Right cardiac atrium (tissue), 5 donors: ENCODE data around the gene CPM. TPM values are rescaled to one million over a fixed set of nuclear protein-coding genes. Genes with fewer than 3 reads are reported as not detected.

Experiments used
- ATAC-seq, 2 donors: fragments of 200-7000 bp; cut with Tn5 transposase; one replicate each; pipeline versions ENCODE4 v1.8.0 to v1.9.1; 2020; ENCODE audit warnings: moderate library complexity in 2 of 2, mild to moderate bottlenecking in 1 of 2
- DNase-seq, 3 donors: peaks; one replicate each; pipeline ENCODE4 v3.0.0-alpha.2; 2020
- H3K27ac ChIP-seq: one replicate; pipeline ENCODE4 v1.5.1; 2013; ENCODE audit warnings: mild to moderate bottlenecking, low read length, control low read depth, moderate library complexity
- H3K27me3 ChIP-seq: one replicate; pipeline ENCODE4 v1.6.1; 2013; ENCODE audit not compliant: control insufficient read depth, insufficient read depth
- H3K4me1 ChIP-seq: one replicate; pipeline ENCODE4 v1.6.1; 2013; ENCODE audit warnings: low read length; ENCODE audit not compliant: control insufficient read depth, insufficient read depth
- H3K4me3 ChIP-seq: one replicate; pipeline ENCODE4 v1.5.1; 2013; ENCODE audit warnings: low read length, control low read depth
- H3K9me3 ChIP-seq: one replicate; pipeline ENCODE4 v1.6.1; 2013; ENCODE audit warnings: low read length; ENCODE audit not compliant: control insufficient read depth
- WGBS: extraction: QIAGEN DNeasy Blood & Tissue Kit; methylation state at CpG from one replicate; pipeline ENCODE4 v1.1.7; 2013; 5-methylcytosine and 5-hydroxymethylcytosine counted together
- intact Hi-C, 4 donors: fragments of 100-400 bp; cut with DNase I; formaldehyde crosslinking; loops; one replicate each; pipeline versions ENCODE4 v1.11.0 to v1.14.0; 2022 to 2023
- long read RNA-seq, 4 donors: library from polyadenylated mRNA; unstranded; transcript quantifications; one replicate each; pipeline ENCODE4 v2.0.0, GENCODE V29; 2020 to 2021
- polyA plus RNA-seq: library from polyadenylated mRNA; stranded (reverse); fragments of 200-250 nt; gene quantifications from one replicate; pipeline ENCODE4 v1.2.3, GENCODE V29; 2013
- total RNA-seq, 4 donors: library from RNA; stranded (reverse); fragmentation: NEBNext Ultra II Directional; extraction: Animal tissue kit (Norgen Biotek cat#: 25700); gene quantifications; one replicate each; pipeline ENCODE4 v1.2.1, GENCODE V29; 2021
- donor health status: healthy with polysubstance abuse.
- donor health status: DM: no; HTN: yes; CAD: no.
- donor health status: DM: no; HTN: no; CAD: no.
- donor health status: DM: no; HTN: yes; CAD: no; lungs with severe emphysema.
- donor health status: DM: yes; HTN: yes; CAD: no.

Gene CPM
- 10 to 100 TPM in 2 of 4 donors, 1 to 10 TPM in 2; 7.8 to 14.3 (median 10.5) TPM for total RNA-seq
- 5.8 TPM for polyA plus RNA-seq
- long read RNA-seq, donor 1, full-length matches to known transcripts = 28 of 37 reads
- long read RNA-seq, donor 1, partial matches to known transcripts = 1 of 37 reads
- long read RNA-seq, donor 1, other reads (novel, unspliced or antisense) = 8 of 37 reads
- long read RNA-seq, donor 2, full-length matches to known transcripts = 7 of 8 reads
- long read RNA-seq, donor 2, partial matches to known transcripts = 0 of 8 reads
- long read RNA-seq, donor 2, other reads (novel, unspliced or antisense) = 1 of 8 reads
- long read RNA-seq, donor 3, full-length matches to known transcripts = 22 of 35 reads
- long read RNA-seq, donor 3, partial matches to known transcripts = 1 of 35 reads
- long read RNA-seq, donor 3, other reads (novel, unspliced or antisense) = 12 of 35 reads
- long read RNA-seq, donor 4, full-length matches to known transcripts = 1 of 1 reads
- long read RNA-seq, donor 4, partial matches to known transcripts = 0 of 1 reads
- long read RNA-seq, donor 4, other reads (novel, unspliced or antisense) = 0 of 1 reads

DNA sequence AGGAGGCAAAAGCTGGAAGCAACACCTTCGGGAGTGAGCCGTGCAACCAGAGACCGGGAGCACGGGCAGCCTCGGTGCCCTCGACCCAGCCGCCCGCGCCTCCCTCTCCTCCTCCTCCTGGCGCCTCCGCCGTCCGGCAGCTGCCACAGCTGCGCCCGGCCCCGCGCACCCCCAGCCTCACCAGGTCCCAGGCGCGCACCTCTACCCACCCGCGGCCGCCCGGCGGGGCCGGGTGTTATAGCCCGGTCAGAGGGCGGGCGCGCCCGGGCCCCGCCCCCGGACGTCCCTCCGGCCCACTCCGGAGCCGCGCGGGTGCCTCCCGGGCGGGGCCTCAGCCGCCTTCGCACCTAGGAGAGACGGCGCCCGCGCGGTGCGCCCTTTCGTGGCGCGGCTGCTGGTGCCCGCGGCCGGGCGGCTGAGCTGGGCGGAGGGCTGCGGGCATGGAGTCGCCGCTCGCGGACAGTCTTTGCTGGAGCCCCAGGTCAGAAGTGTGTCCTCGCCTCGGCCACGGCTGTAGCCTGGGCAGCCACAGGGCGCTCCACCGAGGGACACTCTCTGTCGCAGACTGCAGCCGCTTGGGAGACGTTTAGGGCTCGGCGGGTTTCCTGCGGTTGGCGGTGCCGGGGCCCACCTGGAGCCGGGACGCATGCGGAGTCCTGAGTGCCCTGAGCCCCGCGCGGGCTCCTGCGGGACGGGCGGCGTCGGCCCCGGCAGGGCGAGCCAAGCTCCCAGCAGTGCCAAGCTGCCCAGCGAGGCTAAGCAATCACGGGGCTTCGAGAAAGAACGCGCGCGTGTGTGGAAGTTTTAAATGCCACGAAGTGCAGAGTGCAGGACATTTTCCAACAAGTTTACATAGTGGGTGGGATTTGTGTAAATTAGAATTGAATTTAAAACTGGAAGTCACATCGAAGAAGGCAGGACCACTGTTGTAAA is at the start of gene CPM:
CPM (minus strand) TSS at position 211 of the 933 bp plus-strand sequence. CDS start 334 bp downstream, outside the sequence.
- intact Hi-C loops = no loop called here
- DNase-seq (peak; percentile 69 to 90 (median 85)), ATAC-seq (peak; percentile 98 to 99)
- Histone ChIP-seq H3K27me3 (no peaks in the 10 kb centered on the region), H3K4me3 (peak within 1 kb of the TSS; percentile 56), H3K27ac (no peak within 1 kb of the TSS), H3K9me3 (no peaks in the 10 kb centered on the region), H3K4me1 (peaks cover 4% of the 10 kb centered on the region)
- 2% methylated on average over 96 of the region's 96 CpGs for WGBS

DNA sequence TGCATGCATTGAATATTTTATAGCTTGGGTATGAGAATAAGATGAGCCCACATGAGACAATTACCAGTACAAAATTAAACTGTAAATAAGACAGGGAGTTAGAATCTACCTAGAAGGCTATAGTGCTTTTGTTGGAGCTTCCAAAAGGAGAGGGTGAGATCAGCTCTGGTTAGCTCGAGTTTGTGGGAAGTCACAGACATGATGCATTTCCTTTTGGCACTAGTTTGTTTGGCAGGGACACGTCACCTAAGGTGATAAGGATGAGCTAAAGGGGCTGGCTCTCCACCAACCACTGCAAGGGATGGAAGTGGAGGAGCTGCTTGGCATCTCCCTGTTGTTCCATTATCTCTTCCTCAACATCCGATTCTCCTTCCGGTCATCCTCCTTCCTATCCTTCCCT is 48.5 kb upstream of the CPM start:
- no peaks in the 10 kb centered on the region for H3K9me3 ChIP-seq
- intact Hi-C loops = no loop called here
- H3K4me3 ChIP-seq = no peak overlapping the region
- H3K27ac ChIP-seq = no peak overlapping the region
- ATAC-seq (no peak), DNase-seq (no peak)
- WGBS = 37% methylated on average over 4 of the region's 4 CpGs
- no peaks in the 10 kb centered on the region for H3K4me1 ChIP-seq
- no peaks in the 10 kb centered on the region for H3K27me3 ChIP-seq

DNA sequence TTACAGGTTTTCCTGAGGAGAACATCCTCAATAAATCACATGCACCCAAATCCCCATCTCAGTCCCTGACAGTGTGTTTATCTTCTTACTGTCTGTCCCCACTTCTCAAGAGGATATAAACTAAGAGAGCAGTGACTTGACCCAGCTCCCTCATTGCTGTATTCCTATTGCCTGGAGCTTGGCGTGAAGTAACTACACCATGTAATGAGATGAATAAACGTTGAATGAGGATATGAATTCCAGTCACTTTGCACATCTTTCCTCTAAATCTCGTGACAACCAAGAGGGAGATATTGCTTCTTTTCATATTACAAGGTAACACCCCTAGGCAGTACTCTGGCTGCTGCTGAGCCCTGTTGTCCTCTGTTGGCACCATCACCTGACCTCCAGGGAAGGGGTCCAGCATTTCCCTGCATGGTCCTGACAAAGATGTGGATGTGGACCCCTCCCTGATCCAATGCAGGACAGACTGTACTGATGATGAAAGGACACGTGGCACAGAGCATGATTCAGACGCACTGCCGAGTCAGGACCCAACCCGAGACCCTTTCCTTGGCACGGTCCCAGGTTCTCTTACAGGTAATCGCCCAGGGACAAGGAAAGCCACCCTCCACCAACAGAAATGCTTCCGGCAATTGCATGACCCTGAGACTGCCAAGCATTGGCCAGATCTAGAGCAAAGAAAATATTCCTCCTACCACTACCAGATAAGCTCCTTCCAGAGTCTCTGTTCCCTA is 47.7 kb upstream of the CPM start:
- intact Hi-C loops = no loop called here
- ATAC-seq (no peak), DNase-seq (no peak)
- WGBS = 89% methylated on average over 10 of the region's 10 CpGs
- Histone ChIP-seq H3K4me3 (no peak overlapping the region), H3K27me3 (no peaks in the 10 kb centered on the region), H3K9me3 (no peaks in the 10 kb centered on the region), H3K4me1 (no peaks in the 10 kb centered on the region), H3K27ac (no peak overlapping the region)

DNA sequence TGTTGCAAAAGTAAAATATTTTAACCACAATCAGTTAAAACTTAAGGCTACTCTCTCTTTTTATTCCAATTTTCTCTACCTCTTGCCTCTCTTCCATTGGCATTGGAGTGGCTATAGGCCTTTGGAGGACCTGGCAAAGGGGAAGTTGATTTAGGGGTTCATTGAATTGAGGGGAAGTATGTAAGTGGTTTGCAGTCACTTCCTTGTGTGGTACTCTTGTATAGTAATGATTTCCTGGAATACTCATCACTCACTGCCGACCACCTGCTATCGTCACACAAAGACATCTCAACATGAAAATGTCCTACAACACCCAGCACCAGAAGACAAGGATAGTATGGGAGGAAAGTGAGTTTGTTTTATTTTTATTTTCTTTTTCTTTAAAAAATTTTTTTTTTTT is 45.7 kb upstream of the CPM start:
- Histone ChIP-seq H3K27me3 (no peaks in the 10 kb centered on the region), H3K27ac (no peak overlapping the region), H3K4me3 (no peak overlapping the region), H3K4me1 (no peaks in the 10 kb centered on the region), H3K9me3 (no peaks in the 10 kb centered on the region)
- DNase-seq = no peak
- intact Hi-C loops = no loop called here
- ATAC-seq = no peak
- 75% methylated on average over 2 of the region's 2 CpGs for WGBS

DNA sequence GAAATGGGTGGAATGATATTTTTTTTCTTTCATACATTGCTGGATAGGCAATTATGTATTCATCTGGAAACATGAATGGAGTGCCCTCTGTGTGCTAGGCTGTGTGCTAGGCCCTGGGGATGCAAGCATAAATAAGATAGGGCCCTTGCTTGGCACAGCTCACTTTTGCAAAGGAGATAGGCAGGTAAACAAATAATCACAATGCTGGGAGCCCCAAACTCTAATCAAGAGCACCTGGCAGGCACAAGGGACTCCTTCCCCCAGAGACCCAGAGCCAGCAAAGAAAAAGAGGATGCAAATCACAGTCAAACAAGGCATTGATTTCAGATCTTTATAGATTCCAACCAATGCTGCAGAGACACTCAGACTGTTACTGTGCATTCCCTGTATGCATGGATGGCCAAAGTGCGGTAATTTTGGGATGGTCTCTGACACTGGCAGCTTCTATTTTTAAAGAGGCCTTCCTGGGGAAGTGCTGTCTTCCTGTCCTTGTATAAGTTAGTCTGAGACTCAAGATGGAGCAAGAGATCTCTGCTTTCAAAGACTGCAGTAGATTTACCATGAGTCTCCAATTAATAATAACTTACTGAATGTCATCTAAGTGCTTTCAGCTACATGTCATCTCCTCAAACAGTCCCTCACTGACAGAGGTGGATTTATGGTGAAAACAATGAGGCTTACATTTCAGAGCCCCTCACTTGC is 45.1 kb upstream of the CPM start:
- 18% methylated on average over 1 of the region's 1 CpG for WGBS
- Histone ChIP-seq H3K27me3 (no peaks in the 10 kb centered on the region), H3K27ac (no peak overlapping the region), H3K4me1 (no peaks in the 10 kb centered on the region), H3K4me3 (no peak overlapping the region), H3K9me3 (no peaks in the 10 kb centered on the region)
- intact Hi-C loops = no loop called here
- DNase-seq (no peak), ATAC-seq (peak; percentile 14 to 16)

DNA sequence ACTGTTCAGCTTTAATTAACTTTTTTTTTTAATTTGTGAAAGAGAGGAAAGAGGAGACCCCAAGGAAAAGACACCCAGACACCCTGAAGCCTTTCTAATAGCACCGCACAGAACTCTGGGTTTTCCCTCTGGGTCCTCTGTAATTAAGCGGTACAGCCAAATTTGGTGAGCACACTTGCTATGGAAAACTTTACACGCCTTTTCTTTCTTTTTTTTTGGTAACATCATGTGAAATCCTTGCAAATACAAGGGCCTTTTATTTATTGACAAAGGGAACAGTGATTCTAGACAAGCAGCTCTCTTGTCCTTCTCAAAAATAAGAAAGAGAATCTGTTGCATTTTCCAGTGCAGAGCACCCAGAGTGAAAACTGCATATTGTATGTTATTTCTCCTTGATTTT is 44.4 kb upstream of the CPM start:
- Histone ChIP-seq H3K4me3 (no peak overlapping the region), H3K4me1 (no peaks in the 10 kb centered on the region), H3K27ac (no peak overlapping the region), H3K9me3 (no peaks in the 10 kb centered on the region), H3K27me3 (no peaks in the 10 kb centered on the region)
- intact Hi-C loops = no loop called here
- no peak for DNase-seq
- WGBS = 69% methylated on average over 3 of the region's 3 CpGs
- no peak for ATAC-seq

DNA sequence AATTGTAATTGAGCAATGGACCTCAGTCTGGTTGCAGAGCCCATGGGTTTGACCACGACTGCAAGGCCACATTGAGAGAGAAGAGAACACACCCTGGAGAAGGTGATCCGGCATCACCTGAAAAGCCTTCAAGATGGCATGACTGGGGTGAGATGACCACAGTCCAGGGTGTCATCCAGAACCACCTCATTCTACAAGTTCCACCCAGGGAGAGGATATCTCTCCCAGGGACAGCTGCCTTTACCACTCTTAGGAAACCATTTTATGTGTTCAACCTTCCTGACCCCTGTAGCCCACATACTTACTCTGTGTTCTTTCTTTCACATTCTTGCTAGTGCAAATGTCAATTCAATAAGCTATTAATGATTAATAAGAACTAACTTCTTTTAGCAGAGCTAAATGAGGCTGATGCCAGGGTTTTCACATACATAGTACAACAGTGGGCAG is 43.4 kb upstream of the CPM start:
- Histone ChIP-seq H3K9me3 (no peaks in the 10 kb centered on the region), H3K27me3 (no peaks in the 10 kb centered on the region), H3K4me3 (no peak overlapping the region), H3K4me1 (no peaks in the 10 kb centered on the region), H3K27ac (no peak overlapping the region)
- no peak for DNase-seq
- no peak for ATAC-seq
- intact Hi-C loops = no loop called here
- WGBS = 94% methylated on average over 2 of the region's 2 CpGs

DNA sequence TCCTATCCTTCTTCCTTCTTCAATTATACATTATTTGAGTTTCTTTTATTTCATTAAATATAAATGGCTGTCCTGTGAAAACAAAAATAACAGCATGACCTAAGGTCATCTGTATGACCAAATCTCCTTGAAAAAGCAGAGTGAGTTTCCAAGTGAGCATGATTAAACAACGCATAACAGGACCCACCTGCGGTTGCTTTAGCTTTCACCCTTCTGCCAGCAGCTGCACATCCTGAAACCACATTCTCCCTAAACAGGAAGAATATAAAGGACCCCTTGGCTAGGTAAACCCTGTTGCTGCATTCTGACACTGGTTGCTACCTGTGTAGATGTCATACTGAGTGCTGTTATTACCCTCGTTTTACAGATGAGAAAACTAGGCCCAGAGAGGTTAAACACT is 42.8 kb upstream of the CPM start:
- ATAC-seq = no peak
- Histone ChIP-seq H3K4me3 (no peak overlapping the region), H3K9me3 (no peaks in the 10 kb centered on the region), H3K27me3 (no peaks in the 10 kb centered on the region), H3K4me1 (no peaks in the 10 kb centered on the region), H3K27ac (no peak overlapping the region)
- no peak for DNase-seq
- intact Hi-C loops = no loop called here
- WGBS = 72% methylated on average over 3 of the region's 3 CpGs

DNA sequence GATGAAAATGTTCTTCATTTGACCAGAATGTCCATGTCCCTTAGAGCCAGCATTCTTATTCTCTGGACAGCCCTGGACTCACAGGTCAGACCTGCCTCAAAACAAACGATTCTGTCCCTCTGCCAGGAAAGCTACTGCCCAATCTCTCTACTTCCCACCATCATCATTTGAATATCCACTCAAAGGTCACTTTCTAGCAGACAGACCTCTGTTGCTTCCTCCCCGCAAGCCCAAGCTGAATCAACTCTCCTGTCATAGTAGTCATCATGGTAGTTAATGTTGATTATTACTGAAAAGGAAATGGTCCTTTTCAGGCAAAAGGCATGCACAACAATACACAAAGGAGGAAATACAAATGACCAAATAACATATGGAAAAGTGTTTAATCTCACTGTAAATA is 39.6 kb upstream of the CPM start:
- H3K4me3 ChIP-seq = no peak overlapping the region
- no peaks in the 10 kb centered on the region for H3K9me3 ChIP-seq
- intact Hi-C loops = no loop called here
- no peaks in the 10 kb centered on the region for H3K4me1 ChIP-seq
- 59% methylated on average over 2 of the region's 2 CpGs for WGBS
- DNase-seq (no peak), ATAC-seq (no peak)
- H3K27ac ChIP-seq = no peak overlapping the region
- H3K27me3 ChIP-seq = no peaks in the 10 kb centered on the region

DNA sequence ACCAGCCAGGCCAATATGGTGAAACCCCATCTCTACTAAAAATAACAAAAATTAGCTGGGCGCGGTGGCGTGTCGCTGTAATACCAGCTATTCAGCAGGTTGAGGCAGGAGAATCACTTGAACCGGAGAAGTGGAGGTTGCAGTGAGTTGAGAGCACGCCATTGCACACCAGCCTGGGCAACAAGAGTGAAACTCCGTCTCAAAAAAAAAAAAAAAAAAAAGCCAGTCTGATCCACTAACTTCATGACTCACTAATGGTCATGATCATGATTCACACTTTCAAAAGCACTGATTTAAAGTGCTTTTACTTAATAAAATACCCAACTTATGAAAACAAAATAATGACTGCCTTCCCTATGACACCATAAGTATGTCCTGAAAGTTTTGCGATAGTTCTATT is 38.4 kb upstream of the CPM start:
- no peaks in the 10 kb centered on the region for H3K4me1 ChIP-seq
- intact Hi-C loops = no loop called here
- DNase-seq (no peak), ATAC-seq (no peak)
- H3K9me3 ChIP-seq = no peaks in the 10 kb centered on the region
- H3K27ac ChIP-seq = no peak overlapping the region
- WGBS = 93% methylated on average over 8 of the region's 8 CpGs
- no peak overlapping the region for H3K4me3 ChIP-seq
- H3K27me3 ChIP-seq = no peaks in the 10 kb centered on the region
